Glomerular endothelial cell (primary cell): ENCODE results near the gene TMCC2. TPM values are rescaled to one million over a fixed set of nuclear protein-coding genes. Genes with fewer than 3 reads are reported as not detected.
"Not testable (repeated sequence)": the region's sequence is repeated elsewhere in the genome, so short reads cannot be mapped to it uniquely, and the experiment has no call there.

ENCODE experiments used
- DNase-seq: peaks from one replicate; pipeline ENCODE4 v3.0.0-alpha.2; 2011; ENCODE audit warnings: low read depth, low spot score; ENCODE audit errors: extremely low read depth
- total RNA-seq: library from RNA; depleted of rRNA; stranded (reverse); fragments of >200 nt; gene quantifications from 2 replicates; pipeline ENCODE4 v1.2.3, GENCODE V29; 2015

The TMCC2 gene, protein sequence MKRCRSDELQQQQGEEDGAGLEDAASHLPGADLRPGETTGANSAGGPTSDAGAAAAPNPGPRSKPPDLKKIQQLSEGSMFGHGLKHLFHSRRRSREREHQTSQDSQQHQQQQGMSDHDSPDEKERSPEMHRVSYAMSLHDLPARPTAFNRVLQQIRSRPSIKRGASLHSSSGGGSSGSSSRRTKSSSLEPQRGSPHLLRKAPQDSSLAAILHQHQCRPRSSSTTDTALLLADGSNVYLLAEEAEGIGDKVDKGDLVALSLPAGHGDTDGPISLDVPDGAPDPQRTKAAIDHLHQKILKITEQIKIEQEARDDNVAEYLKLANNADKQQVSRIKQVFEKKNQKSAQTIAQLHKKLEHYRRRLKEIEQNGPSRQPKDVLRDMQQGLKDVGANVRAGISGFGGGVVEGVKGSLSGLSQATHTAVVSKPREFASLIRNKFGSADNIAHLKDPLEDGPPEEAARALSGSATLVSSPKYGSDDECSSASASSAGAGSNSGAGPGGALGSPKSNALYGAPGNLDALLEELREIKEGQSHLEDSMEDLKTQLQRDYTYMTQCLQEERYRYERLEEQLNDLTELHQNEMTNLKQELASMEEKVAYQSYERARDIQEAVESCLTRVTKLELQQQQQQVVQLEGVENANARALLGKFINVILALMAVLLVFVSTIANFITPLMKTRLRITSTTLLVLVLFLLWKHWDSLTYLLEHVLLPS
- 3.7 and 5.3 TPM in 2 replicates for total RNA-seq

DNA sequence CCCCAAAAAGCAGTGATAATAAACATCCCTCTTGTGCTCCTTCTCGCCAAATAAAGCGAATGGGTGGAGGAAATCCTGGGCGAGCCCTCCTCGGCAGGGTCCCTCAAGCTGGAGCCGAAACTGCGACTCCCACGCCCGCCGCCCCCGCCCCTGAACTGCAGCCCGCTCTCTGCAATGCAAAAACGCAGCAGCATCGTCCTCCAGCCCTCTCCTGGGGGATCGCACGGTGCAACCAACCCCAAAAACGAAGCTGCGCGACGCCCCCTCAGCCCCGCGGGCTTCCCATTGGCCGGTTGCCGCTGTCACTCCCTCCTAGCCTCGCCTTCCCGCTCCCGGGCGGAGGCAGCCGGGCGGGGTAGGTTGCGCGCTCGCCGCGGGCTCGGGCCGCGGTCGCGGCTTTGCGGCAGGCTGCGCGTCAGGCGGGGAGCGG lies at the start of gene TMCC2:
TSS of gene TMCC2 (plus strand) at position 363 of the 430 bp plus-strand sequence. CDS start 619 bp downstream, outside the sequence.
- DNase-seq: no peak

DNA sequence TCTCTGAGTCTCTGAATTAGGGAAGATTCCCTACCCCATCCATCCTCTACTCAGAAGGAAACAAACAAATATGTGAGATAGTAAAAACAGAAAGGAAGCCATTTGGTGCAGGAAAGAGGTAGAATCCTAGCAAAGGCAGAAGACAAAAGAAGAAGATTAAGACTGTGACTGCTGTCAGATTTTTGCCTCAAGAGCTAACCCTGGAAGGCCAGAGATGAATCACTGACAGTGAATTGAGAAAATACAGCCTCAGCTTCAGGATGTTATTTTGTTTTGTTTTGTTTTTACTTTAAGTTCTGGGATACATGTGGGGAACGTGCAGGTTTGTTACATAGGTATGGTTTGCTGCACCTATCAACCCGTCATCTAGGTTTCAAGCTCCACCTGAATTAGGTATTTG lies 47.9 kb upstream of the TMCC2 start:
- no peak for DNase-seq

DNA sequence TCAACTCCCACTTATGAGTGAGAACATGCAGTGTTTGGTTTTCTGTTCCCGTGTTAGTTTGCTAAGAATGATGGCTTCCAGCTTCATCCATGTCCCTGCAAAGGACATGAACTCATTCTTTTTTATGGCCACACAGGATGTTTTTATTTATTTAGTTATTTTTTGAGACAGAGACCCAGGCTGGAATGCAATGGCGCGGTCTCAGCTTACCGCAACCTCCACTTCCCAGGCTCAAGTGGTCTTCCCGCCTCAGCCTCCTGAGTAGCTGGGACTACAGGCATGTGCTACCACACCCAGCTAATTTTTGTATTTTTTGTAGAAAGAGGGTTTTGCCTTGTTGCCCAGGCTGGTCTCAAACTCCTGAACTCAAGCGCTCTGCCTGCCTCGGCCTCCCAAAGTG lies 47.4 kb upstream of the TMCC2 start:
- DNase-seq: not testable (repeated sequence)

DNA sequence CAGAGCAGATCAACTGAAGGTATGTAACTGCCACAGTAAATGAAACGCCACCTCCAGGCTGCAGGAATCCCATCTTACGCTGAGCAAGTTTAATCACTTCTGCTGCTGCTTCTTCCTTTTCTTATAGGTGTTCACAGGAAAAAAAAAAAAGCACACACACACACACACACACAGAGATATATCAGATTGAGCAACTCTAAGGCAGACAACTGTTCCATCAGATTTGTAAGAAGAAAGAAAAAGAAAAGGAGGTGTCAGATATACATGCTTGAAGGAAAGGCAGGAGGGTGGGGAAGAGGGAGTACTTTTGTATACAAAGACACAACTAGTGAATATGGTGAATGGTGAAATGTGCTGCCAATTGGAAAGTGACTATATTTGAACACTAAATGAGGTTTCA lies 44.8 kb upstream of the TMCC2 start:
- DNase-seq: no peak

DNA sequence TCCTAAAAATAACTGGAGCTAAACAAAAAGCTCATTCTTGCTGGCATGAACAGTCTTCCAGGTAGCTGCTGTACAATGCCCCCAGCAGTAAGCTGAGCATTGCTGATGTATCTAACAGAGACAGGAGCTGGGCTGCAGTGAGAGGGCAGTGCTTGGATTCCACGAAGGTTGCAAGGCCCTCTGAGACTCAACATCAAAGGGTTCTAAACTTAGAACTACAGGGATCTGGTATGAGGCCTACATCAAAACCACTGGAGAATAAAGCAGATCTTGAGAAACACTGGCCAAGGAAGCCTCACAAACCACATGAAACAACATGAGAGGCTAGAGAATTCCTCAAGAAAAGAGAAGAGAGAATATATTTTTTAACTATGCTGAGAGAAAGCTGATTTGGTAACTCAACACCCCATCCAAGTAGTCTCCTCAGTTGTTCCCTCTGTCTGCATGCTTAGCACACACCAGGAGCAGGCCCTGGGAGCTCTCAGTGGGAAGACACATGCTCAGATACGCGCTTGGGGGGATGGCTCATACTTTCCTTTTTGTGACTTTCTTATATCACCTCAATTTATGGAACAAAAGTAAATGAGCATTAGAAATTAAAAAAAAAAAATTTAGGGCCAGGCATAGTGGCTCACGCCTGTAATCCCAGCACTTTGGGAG lies 43.9 kb upstream of the TMCC2 start:
- no peak for DNase-seq

DNA sequence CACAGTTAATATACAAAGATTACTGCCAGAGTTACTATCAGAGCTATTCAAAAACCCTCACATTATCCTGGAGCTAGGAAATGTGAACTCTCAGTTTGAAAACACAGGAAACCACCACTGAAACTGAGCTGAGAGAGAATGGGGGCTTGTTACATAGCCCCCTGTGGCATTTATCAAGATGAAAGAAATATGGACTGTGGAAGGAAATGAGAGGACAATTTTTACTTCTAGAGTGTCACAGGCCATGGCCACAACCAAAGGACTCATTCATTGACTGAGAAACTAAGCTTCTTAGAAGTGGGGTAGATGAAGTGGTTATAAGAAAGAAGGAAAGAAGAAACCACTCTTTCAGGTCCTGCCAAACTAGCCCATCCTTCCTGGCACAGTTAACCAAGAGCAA lies 41.6 kb upstream of the TMCC2 start:
- DNase-seq: no peak

DNA sequence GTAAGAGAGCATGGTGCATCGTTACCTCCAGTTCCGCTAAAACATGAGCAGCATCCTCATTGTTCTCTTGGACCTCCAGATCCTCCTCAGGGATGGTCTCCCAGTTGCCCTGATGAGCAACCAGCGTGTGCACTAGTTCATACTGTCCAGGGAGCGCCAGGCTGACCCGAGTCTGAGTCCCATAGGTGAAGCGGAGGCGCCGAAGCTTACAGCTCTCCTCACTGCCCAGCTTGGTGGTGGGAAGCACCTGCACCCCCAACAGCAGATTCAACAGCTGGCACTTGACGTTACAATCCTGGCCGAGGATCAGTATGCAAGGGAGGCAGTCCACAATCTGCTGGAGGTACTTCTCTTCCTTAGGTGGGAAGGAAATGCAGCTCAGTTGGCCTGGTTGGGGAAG lies 40.3 kb upstream of the TMCC2 start:
- DNase-seq: no peak

DNA sequence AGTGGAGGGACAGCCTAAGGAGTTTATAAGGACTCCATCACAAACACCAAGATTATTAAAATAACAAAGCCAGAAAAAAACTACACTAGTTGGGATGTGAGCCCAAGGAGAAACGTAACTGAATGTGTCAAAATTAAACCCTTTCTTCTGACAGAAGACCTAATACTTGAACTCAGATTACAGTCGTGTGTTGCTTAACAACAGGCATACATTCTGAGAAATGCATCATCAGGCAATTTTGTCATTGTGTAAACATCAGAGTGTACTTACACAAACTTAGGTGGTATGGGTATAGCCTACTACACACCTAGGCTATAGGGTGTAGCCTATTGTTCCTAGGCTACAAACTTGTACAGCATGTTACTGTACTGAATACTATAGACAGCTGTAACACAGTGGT lies 39.6 kb upstream of the TMCC2 start:
- no peak for DNase-seq

DNA sequence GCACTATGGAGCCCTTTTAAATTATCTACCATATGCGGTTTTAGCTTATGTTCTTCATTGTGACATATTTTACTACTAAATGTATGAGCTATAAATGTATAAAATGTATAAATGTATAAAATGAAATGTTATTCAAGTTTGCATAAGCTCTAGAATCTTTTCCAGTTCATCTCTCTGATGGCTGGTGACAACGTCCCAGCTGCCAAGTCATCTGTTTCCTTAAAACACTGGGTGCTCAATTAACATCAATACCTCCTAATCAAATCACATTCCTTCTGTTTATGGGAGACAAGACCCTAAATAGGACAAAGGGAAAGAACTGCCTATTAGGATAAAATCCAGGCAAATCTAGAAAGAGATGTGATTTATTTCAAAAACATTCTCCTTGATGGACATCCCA lies 39.1 kb upstream of the TMCC2 start:
- DNase-seq: no peak

DNA sequence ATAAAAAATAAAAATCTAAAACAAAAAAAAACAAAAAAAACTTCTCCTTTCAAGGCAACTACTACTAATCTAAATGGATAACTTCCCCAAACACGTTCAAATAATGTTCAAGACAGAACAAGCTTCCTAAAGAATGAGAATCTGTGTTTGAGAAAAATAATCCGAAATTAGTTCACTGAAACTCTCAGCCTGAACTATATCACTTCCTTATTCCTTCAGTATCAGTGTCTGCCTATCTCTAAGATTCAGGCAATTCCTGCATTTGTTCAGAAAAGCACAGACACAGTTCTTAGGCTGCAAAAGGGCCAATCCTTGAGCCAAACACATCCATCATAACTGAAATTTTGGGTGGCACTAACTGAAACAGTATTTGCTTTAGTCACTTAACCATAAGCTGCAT lies 38.6 kb upstream of the TMCC2 start:
- no peak for DNase-seq

DNA sequence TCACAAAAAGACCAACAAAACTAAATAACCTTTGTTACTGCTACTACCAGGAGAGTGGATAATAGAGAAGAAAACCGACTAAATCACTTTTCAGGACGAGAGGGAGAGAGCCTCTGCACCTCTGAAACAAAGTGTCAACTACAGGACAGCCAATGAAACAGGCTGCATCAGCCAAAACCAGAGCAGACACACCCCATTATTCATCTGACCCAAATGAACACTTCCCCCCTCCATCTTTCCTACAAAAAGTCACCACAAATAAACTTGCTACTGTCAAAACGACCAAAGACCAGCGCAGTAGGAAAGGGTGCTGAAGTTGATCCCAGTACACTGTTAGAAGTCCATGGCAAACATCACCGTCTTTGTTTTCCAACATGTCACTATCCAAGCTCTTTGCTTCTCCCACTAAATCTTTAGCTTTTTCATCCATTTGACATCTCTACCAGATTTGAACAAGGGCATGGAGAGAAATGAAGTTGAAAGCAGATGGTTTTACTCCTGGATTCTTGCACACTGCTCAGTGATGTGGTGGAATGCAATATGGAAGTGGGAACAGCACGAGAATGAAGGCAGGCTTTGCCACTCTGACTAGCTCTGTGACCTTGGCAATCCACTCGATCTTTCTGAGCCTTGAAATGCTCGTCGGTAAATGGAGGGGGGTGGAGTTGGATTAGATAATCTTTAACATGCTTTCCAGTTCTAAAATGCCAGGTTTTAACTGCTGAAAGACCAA lies 36.7 kb upstream of the TMCC2 start:
- no peak for DNase-seq

DNA sequence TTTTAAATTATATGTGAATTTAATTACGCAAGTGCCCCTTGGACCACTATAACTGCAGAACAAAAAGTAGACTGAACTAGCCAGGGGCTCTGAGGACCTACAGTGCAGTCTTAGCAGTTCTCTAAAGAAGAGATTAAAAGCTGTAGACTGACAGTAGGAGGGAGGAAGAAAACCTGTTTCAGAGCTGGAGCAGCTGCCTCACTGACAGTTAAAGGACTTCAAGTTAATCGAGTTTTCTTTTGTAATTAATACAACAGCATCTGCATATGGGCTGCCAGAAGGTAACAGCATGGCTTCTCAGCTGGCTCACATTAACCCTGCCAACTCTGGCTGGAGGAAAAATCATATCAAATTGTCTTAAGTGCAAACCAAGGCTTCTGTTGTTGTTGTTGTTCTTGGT lies 36.1 kb upstream of the TMCC2 start:
- DNase-seq: no peak

DNA sequence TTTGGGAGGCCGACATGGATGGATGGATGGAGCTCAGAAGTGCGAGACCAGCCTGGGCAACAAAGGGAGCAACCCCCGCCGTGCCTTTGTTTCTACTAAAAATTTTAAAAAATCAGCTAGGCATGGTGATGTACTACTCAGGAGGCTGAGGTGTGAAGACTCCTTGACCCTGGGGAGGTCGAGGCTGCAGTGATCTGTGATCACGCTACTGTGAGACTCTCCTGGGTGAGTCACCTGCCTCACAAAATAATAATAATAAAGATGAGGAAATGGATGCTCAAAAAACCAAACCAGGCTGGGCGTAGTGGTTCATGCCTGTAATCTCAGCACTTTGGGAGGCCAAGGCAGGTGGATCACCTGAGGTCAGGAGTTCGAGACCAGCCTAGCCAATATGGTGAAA lies 35.5 kb upstream of the TMCC2 start:
- DNase-seq: no peak

DNA sequence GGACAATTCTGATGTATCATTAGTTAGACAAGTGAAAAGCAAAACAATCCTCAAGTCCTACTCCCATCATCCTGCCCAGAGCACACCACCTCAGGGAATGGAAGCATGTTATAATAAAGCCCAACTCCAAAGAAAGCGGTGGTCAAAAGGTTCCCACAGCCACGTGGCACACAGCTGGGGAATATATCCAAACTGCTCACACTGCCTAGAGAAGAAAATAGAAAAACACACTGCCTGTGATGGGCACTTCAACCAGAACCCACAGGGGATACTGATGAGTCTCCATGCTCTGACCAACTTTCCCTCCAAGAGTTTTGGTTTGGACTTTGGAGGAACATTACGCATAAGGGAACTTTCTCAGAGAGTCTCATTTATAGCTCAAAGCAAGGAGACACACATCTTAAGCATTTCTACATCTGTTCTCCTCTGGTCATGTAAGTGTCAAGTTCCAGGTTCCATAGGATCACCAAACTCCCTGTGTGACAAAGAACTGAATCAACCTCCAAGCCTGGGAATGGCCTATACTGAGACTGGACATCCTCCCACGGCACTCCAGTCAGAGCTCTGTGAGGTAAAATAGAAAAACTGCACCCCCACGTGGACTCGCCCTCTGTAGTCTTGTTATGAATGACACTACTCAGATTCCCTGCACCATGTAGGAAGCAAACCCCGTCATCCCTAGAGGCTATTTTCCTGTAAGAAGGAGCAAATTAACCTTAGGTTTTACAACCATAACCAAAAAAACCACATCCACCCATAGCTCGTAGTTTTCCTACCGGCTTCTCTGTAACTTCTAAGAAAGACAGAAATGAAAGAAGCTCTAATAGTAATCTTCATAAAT lies 28.4 kb upstream of the TMCC2 start:
- DNase-seq: no peak

DNA sequence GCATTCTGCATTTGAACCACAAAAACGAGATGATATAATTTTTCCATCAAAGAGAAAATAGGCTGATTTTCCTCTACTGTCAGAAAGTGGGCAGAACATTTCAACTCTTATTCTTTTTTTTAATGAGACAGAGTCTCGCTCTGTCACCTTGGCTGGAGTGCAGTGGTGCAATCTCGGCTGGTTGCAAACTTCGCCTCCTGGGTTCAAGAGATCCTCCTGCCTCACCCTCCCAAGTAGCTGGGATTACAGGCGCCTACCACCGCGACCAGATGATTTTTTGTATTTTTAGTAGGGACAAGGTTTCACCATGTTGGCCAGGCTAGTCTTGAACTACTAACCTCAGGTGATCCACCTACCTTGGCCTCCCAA lies 27.8 kb upstream of the TMCC2 start:
- no peak for DNase-seq

DNA sequence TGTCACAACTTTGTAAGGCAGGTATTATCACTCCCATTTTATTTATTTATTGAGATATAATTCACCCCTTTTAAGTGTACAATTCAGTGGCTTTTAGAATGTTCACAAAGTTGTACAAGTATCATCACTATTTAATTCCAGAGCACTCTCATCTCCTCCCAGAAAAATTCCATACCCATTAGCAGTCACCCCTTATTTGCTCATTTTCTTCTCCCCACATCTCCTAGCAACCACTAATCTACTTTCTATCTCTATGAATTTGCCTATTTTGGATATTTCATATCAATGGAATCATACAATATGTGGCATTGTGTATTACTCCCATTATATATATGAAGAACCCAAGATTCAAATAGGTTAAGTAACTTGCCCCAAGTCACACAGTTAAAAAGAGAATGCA lies 23.2 kb upstream of the TMCC2 start:
- no peak for DNase-seq

DNA sequence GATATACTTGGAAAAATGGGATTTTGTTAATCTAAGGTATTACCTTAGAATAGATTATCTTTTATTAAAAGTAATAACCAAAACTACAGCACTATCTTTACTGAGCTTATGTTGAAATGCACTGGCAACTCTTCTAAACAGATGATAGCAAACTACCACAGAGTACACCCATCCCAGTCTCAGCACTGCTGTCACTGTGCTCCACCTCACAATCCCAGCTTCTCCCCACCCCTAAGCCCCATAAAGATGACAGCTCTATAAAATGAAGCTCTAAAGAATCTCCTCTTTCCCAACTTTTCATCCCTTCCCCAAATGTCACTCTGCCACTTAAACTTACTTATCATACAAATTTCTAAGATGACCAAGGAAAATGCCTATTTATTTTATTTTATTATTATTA lies 22.7 kb upstream of the TMCC2 start:
- DNase-seq: no peak

DNA sequence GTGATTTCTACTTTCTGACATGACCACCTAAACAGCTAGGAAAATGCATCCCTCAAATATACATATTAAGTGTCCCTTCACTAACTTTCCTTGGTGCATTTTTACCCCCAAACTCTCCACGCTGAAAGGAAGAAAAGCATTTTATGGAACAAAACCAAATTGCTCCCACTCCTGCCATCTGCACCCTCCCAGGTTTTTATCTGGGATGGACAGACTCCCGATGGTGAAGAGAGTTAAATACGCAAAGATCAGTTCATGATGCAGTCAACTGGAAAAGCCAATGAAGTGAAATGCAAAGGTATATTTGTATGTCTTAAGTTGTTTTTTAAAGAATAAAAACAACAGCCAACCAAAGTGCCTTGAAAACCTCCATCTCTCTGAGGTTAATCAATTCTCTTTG lies 18.9 kb upstream of the TMCC2 start:
- DNase-seq: no peak

DNA sequence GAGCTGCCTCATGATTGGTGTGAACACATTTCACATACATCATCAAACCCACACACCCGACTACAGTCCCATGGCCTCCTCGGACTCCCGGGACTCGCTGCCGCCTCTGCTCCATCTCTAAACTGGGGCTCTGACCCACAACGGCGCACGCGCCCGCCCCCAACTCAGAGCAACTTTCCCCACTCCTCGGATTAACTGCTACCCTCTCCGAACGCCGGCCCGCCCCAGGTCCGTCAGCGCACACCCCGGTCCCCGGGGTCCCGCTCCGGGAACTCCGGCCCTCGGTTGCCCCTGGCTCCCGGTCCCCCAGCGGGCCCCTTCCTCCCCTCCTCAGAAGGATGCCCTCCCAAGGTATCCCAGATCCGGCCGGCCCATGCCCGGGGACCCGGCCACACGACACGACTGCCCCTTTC lies 17.0 kb upstream of the TMCC2 start:
- no peak for DNase-seq

DNA sequence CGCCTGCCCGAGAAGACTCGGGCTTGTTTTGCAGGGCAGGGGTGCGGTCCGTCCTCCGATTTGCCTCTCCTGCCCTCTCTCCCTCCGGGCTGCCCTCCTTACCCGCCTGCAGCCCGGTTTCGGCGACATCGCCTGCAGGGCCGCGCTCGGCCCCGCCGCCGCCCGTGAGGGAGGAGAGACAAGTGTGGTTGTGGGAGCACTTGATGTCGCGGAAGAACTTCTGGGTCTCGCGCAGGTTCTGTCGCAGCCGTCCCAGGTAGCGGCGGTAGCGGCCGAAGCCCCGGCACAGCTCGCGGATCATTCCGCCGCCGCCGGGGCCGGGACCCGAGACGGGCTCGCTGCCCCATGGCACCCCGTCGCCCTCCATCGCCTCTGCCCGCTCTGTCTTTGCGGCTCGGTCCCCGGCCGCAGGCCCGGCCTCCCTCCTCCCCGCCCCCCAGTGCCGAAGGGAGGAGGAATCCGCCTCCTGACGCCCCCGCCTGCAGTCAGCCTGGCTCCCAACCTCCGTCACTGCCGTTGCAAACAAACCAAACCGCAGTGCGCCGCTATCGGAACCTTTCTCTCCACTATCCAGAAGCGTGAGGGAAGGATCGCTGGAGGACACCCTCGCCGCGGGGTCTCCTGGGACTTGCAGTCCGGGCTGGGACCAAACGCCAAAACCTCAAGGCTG lies 16.4 kb upstream of the TMCC2 start, which contains the start of gene DSTYK:
TSS of gene DSTYK (minus strand) at position 534 of the 670 bp plus-strand sequence. CDS start at position 367, 167 bp downstream.
- DNase-seq: peak; percentile 72
